ENCODE data around the gene MAL.

Gene MAL

DNA sequence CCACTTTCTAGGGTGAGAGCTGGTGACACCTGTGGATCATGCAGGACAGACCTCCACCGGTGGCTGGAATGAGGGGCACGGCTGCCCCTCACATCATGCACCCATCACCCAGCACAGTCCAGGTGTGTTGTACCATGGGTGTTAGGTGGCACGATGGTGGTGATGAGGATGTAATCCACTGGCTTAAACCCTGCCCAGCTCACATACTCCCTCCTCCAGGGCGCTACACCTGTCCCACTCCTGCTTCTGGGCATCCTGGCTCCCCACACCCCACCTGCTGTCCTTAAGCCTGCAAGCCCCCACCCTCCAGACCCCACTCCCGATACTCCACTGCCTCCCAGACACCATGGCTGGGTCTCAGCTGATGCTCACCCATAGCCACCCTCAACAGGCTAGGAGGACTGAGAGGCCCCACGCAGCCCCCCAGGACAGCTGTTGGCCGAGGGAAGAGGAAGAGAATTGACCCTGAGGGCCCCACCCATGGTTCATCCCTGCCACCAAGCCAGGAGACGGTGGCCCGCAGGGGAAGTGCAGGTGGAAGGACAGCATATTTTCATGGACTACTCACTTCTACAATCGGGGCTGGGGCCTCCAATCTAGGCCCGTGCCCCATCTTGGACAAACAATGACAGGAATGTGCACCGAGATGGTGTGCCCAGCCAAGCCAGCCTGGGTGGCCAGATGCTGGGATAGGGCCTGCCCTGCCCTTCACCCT is 34.3 kb downstream of the MAL start:
- TF ChIP-seq, protein P1, sequence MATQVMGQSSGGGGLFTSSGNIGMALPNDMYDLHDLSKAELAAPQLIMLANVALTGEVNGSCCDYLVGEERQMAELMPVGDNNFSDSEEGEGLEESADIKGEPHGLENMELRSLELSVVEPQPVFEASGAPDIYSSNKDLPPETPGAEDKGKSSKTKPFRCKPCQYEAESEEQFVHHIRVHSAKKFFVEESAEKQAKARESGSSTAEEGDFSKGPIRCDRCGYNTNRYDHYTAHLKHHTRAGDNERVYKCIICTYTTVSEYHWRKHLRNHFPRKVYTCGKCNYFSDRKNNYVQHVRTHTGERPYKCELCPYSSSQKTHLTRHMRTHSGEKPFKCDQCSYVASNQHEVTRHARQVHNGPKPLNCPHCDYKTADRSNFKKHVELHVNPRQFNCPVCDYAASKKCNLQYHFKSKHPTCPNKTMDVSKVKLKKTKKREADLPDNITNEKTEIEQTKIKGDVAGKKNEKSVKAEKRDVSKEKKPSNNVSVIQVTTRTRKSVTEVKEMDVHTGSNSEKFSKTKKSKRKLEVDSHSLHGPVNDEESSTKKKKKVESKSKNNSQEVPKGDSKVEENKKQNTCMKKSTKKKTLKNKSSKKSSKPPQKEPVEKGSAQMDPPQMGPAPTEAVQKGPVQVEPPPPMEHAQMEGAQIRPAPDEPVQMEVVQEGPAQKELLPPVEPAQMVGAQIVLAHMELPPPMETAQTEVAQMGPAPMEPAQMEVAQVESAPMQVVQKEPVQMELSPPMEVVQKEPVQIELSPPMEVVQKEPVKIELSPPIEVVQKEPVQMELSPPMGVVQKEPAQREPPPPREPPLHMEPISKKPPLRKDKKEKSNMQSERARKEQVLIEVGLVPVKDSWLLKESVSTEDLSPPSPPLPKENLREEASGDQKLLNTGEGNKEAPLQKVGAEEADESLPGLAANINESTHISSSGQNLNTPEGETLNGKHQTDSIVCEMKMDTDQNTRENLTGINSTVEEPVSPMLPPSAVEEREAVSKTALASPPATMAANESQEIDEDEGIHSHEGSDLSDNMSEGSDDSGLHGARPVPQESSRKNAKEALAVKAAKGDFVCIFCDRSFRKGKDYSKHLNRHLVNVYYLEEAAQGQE (IDR thresholded peaks at IDR 0.05; ENCODE audit: insufficient replicate concordance, low read depth): no peak
- TF ChIP-seq POLR2AphosphoS5 (IDR thresholded peaks at IDR 0.05; ENCODE audit: low read depth) (no peak), SPI1 (IDR thresholded peaks at IDR 0.05; ENCODE audit: borderline replicate concordance, low read depth) (no peak), GABPA (IDR thresholded peaks at IDR 0.05; ENCODE audit: low read depth) (no peak)
- TF ChIP-seq, protein P2, sequence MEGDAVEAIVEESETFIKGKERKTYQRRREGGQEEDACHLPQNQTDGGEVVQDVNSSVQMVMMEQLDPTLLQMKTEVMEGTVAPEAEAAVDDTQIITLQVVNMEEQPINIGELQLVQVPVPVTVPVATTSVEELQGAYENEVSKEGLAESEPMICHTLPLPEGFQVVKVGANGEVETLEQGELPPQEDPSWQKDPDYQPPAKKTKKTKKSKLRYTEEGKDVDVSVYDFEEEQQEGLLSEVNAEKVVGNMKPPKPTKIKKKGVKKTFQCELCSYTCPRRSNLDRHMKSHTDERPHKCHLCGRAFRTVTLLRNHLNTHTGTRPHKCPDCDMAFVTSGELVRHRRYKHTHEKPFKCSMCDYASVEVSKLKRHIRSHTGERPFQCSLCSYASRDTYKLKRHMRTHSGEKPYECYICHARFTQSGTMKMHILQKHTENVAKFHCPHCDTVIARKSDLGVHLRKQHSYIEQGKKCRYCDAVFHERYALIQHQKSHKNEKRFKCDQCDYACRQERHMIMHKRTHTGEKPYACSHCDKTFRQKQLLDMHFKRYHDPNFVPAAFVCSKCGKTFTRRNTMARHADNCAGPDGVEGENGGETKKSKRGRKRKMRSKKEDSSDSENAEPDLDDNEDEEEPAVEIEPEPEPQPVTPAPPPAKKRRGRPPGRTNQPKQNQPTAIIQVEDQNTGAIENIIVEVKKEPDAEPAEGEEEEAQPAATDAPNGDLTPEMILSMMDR (IDR thresholded peaks at IDR 0.05; ENCODE audit: insufficient read depth, low read length): no peak
- peaks cover 2% of the 10 kb centered on the region for H3K27me3 ChIP-seq (ENCODE audit: insufficient read depth, poor library complexity, severe bottlenecking)
- no peak for DNase-seq (ENCODE audit: low read depth in 1 of 2, low spot score in 1 of 2)
- no peak overlapping the region for H3K4me3 ChIP-seq (replicated peaks; ENCODE audit: insufficient read depth, low read length)
- H3K27ac ChIP-seq (replicated peaks): no peak overlapping the region

DNA sequence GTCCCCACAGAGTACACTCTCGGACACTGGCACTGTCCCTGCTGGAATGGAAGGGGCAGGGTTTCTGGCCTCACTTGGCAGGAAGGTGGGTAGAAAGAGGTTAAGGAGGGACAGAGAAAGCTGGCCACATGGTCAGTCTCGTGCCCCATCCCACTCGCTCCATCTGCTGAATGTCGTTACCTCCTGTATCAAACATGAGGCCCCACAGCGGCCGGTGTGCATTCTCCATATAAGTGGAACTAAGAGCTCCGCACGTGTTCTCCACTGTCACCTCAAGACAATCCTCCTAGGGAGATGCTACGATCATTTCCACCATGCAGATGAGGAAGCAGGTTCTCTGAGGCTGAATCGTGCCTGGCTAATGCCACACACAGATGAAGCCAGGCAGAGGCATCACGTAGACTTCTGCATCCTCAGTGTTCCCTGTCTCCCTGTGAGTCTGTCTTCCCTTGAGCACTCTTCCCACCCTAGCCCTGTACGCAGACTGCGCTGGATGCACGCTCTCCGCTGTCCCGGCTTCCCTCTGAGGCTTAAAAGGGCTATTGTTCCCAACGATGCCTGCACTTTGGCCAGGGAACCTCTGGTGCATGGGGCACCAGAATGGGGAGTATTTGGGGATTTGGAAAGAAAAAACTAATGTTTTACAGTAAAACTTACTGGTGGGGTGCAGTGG is 35.1 kb downstream of the MAL start:
- no peak for DNase-seq (ENCODE audit: low read depth in 1 of 2, low spot score in 1 of 2)
- H3K27ac ChIP-seq (replicated peaks): no peak overlapping the region
- H3K27me3 ChIP-seq (ENCODE audit: insufficient read depth, poor library complexity, severe bottlenecking): no peaks in the 10 kb centered on the region
- H3K4me3 ChIP-seq (replicated peaks; ENCODE audit: insufficient read depth, low read length): no peak overlapping the region
- TF ChIP-seq, protein P1 (IDR thresholded peaks at IDR 0.05; ENCODE audit: insufficient replicate concordance, low read depth): no peak
- TF ChIP-seq POLR2AphosphoS5 (IDR thresholded peaks at IDR 0.05; ENCODE audit: low read depth) (no peak), SPI1 (IDR thresholded peaks at IDR 0.05; ENCODE audit: borderline replicate concordance, low read depth) (no peak), GABPA (IDR thresholded peaks at IDR 0.05; ENCODE audit: low read depth) (no peak)
- TF ChIP-seq, protein P2 (IDR thresholded peaks at IDR 0.05; ENCODE audit: insufficient read depth, low read length): no peak

DNA sequence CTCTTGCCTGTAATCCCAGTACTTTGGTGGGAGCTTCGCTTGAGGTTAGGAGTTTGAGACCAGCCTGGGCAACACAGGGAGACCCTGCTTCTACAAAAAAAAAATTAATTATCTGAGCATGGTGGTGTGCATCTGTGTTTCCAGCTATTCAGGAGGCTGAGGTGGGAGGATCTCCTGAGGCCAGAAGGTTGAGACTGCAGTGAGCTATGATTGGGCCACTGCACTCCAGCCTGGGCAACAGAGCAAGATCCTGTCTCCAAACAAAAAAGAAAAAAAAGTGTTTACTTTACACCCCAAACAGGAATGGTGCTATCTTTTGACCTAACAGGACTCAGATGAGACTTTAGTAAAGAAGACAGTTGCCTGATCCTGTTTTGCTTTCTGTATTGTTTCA is 35.6 kb downstream of the MAL start:
- Histone ChIP-seq H3K27ac (replicated peaks) (no peak overlapping the region), H3K27me3 (ENCODE audit: insufficient read depth, poor library complexity, severe bottlenecking) (no peaks in the 10 kb centered on the region), H3K4me3 (replicated peaks; ENCODE audit: insufficient read depth, low read length) (no peak overlapping the region)
- no peak for DNase-seq (ENCODE audit: low read depth in 1 of 2, low spot score in 1 of 2)
- TF ChIP-seq, protein P2 (IDR thresholded peaks at IDR 0.05; ENCODE audit: insufficient read depth, low read length): no peak
- TF ChIP-seq GABPA (IDR thresholded peaks at IDR 0.05; ENCODE audit: low read depth) (no peak), SPI1 (IDR thresholded peaks at IDR 0.05; ENCODE audit: borderline replicate concordance, low read depth) (no peak), POLR2AphosphoS5 (IDR thresholded peaks at IDR 0.05; ENCODE audit: low read depth) (no peak)
- TF ChIP-seq, protein P1 (IDR thresholded peaks at IDR 0.05; ENCODE audit: insufficient replicate concordance, low read depth): no peak

Data from HL-60 (cell line).